Activated T-cell treated with anti-CD3 and anti-CD28 coated beads for 24 hours (primary cell): ENCODE results near the gene ARAP3.
"Not testable (repeated sequence)": the region's sequence is repeated elsewhere in the genome, so short reads cannot be mapped to it uniquely, and the experiment has no call there.

Source experiments
- DNase-seq: peaks from one replicate; pipeline ENCODE4 v3.0.0-alpha.2; 2020; ENCODE audit warnings: low read depth

ARAP3 gene, protein sequence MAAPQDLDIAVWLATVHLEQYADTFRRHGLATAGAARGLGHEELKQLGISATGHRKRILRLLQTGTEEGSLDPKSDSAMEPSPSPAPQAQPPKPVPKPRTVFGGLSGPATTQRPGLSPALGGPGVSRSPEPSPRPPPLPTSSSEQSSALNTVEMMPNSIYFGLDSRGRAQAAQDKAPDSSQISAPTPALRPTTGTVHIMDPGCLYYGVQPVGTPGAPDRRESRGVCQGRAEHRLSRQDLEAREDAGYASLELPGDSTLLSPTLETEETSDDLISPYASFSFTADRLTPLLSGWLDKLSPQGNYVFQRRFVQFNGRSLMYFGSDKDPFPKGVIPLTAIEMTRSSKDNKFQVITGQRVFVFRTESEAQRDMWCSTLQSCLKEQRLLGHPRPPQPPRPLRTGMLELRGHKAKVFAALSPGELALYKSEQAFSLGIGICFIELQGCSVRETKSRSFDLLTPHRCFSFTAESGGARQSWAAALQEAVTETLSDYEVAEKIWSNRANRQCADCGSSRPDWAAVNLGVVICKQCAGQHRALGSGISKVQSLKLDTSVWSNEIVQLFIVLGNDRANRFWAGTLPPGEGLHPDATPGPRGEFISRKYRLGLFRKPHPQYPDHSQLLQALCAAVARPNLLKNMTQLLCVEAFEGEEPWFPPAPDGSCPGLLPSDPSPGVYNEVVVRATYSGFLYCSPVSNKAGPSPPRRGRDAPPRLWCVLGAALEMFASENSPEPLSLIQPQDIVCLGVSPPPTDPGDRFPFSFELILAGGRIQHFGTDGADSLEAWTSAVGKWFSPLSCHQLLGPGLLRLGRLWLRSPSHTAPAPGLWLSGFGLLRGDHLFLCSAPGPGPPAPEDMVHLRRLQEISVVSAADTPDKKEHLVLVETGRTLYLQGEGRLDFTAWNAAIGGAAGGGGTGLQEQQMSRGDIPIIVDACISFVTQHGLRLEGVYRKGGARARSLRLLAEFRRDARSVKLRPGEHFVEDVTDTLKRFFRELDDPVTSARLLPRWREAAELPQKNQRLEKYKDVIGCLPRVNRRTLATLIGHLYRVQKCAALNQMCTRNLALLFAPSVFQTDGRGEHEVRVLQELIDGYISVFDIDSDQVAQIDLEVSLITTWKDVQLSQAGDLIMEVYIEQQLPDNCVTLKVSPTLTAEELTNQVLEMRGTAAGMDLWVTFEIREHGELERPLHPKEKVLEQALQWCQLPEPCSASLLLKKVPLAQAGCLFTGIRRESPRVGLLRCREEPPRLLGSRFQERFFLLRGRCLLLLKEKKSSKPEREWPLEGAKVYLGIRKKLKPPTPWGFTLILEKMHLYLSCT (N-terminal part only)

DNA sequence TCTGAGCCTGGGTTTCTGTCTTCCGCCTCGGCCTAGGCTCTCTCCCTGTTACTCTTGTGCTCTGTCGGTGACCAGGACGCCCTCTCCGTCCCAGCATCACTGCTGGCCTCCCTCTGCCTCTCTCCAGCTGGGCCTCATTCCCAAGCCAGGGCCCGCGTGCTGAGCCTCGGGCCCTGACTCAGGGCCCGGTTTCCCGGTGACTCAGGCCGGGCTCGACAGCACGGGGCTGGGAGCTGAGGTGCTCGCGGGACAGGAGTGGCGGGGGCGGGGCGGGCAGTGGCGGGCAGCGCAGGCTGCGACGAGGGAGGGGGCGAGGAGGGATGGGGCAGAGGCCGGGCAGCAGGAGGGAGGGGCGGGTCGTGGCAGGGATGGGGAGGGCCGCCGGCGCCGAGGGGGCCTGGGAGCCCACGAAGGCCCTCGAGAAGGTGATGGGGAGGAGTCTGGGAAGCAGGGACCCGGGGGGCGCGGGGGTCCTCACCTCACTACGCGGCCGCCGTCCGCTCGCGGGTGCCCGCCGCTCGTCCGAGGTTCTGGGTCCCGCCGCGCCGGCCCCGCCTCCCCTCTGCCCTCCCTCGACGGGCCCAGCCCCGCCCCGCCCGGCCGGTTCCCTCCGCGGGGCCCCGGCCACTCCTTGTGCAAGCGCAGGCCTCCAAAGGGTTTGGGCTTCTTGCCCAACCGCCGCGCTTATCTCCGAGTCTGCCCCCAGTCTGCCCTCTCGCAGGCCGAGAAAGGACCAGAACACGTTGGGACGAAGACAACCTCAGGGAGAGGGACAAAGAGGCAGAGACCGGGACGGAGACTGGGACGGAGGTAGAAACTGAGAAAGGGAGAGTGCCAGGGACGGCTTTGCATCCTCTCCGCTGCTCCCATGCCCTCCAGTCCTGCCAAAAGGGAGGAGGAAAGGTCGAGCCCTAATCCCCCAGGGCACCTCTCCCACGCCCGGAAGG lies at the start of gene ARAP3:
Gene ARAP3 (minus strand): TSS at position 536 of the 947 bp plus-strand sequence. CDS start 1,744 bp downstream, outside the sequence.
- DNase-seq, result no peak

DNA sequence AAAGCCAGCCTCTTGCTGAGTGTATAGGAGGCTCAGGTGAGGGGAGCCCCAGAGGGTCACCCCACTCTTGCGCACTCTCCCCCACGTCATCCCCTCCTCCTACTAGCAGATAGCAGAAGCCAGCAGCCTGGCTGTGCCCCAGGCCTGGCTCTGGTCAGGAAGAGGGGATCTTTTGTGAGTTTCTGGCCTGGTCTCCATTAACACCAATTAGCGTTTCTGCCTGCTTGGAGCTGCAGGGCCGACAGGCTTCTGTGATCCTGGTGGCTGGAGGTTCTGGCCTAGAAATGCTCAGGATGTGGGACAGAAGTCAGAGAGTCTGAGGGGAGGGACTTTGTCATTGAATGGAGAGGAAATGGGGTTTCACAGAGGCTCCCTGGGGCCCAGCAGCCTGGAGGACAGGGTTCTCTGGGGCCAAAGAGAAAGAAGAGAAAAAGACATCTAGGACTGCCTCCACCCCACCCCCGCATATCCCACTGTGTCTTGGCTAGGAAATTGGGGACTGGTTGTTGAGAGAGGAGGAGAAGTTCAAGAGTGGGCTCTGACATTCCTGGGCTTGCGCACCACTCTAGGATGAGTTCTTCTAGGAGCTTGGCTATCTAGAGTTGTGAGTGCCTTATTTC lies 47.5 kb upstream of the ARAP3 start:
- no peak for DNase-seq

DNA sequence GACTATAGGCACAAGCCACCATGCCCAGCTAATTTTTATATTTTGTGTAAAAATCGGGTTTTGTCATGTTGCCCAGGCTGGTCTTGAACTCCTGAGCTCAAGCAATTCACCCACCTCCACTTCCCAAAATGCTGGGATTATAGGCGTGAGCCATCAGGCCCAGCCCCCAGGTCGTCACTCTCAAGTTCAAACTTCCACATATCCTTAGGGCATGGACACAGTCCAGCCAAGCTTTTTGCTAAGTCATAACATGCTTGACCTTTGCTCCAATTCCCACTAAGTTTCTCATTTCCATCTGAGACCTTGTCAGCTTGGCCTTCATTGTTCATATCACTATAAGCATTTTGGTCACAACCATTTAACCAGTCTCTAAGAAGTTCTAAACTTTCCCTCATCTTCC lies 43.9 kb upstream of the ARAP3 start:
- no peak for DNase-seq

DNA sequence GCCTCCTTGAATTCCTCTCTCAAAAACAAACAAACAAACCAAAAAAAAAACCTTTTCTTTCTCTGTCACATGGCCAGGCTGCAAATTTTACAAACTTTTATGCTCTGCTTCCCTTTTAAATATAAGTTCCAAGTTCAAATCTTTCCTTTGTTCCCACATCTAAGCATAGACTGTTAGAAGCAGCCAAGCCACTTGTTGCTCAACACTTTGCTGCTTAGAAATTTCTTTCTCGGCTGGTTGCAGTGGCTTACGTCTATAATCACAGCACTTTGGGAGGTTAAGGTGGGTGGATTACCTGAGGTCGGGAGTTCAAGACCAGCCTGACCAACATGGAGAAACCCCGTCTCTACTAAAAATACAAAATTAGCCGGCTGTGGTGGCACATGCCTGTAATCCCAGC lies 43.1 kb upstream of the ARAP3 start:
- DNase-seq, result not testable (repeated sequence)

DNA sequence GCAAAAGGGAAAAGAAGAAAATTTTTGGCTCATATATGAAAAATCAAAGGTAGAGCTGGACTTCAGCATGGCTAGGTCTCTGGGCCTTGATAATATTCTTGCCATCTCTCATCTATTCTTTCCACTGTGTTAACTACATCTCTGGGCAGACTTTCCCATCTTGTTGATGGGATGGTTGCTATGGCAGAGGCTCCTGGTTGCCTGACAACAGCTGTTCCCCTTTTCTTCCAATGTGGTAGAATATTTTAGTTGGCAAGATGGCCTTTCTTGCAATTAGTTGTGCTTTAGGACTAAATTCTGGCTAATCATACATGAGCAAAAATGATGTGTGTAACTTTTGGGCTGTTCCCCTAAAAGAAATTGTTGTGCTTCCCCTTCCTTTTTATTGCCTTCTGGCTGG lies 40.2 kb upstream of the ARAP3 start:
- no peak for DNase-seq

DNA sequence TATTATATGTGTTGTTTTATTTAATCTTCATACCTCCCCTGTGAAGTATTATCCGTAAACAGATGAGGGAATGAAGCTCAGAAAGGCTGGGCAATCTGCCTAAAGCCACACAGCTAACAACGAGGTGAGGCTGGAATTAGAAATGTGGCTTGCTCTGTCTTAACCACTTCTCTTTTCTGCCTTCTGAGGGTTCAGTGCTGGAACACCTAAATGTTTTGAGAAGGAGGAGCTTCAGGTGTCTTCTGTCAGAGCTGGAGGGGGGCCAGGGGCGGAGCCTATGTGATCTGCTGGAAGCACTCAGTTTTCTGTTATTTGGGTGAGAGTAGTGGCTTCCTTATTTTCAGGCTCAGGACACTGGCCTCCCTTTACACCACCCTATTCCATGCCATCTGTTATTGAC lies 35.0 kb upstream of the ARAP3 start:
- DNase-seq, result no peak

DNA sequence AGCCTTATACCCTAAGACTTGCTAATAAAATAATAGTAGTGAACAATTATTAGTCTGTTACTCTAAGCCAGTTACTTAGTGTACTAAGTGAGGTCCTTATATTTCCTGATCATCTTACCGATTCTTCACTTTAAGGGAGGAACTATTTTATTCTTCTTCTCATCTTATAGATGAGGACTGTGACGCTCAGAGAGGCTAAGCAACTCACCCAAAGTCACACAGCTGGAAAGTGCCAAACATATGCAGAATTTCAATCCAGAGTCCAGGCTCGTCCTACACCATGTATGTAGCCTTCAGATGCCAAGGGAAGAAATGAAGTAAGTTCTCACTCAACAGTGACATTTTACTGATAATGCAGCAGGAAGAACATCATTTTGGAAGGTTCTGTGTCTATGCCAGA lies 34.4 kb upstream of the ARAP3 start:
- DNase-seq, result no peak

DNA sequence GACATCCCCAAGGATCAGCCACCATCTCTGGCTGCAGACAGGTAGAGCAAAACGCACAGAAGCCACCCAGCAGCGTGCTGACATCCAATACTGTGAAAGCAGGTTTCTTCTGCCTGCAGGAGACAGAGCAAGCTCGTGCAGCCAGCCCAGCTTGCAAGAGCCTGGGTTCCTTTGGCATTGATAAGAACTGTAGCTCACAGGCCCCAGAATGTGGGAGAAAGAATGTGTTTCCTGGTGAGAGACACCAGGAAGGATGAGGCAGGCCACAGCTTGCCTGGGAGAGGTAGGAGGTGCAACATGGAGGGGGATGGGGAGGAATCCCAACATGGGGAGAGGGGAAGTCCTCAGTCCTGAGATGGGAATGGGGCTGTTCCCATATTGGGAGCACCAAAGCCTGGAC lies 34.0 kb upstream of the ARAP3 start:
- no peak for DNase-seq

DNA sequence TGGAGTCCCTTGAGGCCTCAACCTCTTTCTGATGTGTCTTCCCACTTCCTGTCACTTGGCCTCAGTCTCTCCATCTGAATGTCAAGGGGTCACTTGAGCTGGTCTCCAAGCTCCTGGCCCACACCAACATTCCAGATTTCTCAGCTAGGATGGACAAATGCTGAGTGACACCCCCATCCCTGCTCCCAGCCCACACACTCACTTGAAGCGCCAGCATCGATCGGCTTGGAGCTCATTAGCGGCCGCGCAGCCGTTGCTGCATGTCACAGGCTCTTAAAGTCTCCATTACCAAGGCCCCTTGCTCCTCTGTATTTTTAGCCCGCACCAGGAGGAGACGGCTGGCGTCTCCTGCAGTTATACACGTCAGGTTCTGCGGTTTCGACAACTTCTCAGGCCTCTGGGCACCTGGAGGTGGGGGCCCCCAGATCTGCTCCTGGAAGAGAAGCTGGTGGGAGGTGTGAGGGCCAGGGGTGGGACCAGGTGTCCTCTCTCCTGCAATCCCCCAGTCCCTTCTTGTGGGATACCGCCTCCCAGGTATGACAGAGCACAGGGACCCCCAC lies 33.4 kb upstream of the ARAP3 start:
- DNase-seq, result no peak

DNA sequence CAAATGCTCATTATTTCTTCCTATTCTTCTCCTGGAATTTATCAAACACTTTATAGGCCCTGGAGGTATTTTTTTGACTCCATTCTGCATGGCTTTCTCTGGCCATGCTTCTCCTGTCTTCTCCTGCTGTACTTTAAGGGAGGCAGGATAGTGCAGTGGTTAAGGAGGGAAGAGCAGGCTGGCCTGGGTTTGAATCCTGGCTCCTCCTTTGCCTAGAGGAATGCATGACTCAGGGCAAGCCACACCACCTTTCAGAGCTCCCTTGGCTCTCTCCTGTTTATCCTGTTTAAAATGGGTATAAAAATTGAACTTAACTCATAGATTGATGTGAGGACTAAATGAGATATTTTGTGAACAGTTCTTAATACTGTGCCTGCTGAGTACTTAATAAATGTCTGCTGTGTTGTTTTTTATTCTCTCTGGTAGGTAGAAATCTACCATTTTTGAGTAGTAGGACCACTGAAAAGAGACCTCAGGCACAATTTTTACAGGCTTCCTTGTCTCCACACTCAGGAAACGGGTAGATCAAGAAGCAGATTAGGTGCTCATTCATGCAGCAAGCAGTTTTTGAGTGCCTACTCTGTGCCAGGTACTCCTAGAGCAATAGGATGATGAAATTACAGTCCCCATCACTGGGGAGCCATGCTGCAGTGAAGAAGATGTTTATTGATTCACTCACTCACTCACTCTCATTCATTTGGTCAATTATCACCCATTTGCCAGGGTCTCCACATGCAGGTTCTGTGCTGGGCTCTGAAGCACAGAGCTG lies 32.7 kb upstream of the ARAP3 start:
- no peak for DNase-seq

DNA sequence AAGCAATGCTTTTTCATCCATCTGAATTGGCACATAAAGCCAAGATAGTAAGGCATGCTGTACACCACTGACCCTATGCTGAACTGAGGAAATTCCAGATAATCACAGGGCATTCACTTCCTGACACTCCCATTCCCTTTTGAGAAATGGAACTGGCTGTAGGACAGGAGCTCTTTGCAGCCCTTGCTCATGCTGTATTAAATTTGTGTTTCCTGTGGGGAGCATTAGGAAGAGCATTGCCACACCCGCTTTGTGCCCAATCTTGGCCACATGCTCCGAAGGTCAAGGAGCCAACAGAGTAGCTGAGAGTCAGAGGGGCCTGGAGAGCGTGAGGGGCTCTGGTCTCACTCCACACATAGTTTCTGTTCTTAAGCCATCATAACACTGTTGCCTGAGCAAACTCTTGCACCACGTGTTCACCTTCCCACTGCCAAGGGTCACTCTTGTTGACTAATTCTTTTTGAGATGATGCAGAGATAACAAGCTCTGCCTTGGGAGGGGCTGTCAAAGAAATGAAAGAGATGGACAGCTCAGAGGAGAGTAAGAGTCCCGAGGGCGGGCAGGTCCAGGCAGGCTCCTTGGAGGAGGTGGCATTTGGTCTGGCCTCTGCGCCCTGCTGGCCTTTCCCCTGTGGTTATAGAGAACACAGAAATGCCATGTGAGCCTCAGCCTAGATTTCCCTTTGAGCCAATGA lies 31.7 kb upstream of the ARAP3 start:
- no peak for DNase-seq

DNA sequence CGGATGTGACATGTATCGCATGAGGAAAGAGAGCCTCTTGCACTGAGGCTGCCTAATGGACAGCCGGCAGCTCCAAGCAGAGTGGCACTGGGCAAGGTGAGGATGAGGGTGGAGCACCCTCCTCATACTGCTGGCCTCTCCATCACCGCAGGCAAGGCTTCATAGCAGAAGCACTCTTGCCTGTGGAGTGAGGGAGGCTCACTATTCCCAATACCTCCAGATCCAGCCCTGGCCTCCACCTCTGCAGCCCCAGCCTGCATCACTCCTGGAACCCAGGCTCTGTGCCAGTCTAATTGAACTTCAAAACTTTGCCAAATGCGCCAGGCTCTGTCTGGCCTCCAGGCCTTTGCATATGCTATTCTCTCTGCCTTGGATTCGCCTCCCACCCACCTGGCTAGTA lies 29.7 kb upstream of the ARAP3 start:
- DNase-seq, result no peak

DNA sequence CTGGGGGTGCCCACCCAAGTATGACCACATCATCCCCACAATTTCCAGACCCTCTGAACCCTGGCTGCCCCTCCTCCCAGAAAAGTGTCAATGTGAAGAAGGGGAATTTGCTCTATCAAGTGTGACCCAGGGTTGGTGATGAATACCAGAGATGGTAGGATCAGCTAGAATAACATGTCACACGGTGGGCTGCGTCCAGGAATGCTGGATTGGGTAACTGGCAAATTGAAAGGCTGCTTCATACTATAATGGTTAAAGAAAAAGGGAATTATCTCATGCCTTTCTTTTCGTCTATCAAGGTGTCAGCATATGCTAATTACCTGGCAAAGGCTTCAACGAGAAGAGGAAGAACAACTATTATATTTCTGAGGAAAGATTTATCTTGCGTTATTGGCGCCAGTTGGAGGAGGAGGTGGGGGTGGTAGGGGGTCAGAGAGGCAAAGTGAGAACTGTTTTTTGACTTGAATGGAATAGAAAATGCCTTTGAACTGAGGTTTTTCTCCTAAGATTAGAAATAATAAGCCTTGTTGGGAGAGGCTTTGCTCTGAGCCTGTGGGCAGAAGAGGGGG lies 27.8 kb upstream of the ARAP3 start:
- no peak for DNase-seq

DNA sequence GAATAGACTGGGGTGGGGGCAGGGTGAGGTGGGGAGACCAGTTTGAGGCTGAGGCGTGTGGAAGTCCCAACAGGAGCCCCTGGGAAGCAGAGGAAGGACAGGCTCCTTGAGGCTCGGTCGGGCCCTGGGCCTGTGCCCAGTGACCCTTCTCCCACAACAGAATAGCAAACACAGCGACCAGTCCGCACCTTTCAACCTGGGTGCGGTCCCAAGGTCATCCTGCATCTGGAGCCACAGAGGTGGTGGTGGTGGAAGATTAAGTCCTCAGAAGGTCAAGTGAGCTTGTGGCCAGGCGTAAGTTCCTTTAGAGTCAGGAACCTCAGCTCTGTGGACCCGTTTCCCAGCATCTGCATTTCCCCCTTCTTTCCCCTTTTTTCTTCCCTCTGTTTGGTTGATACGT lies 26.0 kb upstream of the ARAP3 start:
- DNase-seq, result no peak

DNA sequence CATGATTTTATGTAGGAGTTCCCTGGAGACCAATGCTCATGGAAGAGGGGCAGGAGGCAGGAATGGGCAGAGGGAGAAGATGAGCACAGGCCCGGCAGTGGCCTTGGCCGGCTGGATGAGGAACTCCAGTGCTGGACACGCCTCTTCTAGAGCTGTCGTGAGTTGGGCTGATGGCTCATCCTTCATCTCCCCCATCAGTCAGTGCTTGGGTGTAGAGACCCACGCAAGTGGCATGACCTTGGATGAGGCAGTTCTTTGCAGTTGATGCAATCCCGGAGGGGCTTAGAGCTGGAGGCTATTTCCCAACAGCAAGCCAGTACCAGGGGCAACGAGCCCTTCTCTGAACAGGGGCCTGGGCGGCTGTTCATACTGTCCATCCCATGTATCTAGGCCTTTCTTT lies 25.5 kb upstream of the ARAP3 start:
- no peak for DNase-seq

DNA sequence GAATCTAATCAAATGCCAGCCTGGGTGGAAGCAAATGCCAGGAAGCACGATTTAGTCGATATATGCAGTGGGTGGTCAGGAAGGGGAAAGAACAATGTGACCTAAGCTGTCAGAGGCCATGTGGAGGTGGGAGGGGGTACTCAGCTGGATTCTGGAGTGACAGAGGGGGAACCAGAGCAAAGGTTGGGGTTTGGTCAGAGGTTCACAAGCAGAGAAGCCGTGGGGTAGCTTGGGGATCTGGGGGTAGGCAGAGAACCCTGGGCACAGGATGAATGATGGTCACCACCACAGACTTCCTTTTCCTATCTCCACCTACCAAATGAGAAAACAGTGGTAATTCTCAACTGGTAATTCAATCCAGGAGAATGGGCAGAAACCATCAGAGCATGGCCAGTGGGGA lies 24.1 kb upstream of the ARAP3 start:
- DNase-seq, result no peak

DNA sequence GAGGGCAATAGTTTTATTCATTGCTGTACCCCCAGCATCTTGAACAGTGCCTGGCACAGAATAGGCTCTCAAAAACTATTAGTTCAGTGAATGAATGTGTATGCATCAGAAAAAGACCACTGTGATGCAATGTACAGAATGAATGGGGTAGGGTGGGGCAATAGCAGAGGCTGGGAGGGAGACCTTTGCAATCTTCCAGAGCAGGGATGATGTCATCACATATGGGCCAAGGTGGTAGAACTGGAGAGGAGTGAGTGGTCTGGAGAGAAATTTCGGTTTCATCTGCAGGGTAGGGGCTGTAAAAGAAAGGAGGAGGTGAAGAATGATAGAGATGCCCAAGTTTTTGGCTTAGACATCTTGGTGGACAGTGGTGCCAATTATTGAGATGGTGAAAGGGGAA lies 23.4 kb upstream of the ARAP3 start:
- DNase-seq, result no peak

DNA sequence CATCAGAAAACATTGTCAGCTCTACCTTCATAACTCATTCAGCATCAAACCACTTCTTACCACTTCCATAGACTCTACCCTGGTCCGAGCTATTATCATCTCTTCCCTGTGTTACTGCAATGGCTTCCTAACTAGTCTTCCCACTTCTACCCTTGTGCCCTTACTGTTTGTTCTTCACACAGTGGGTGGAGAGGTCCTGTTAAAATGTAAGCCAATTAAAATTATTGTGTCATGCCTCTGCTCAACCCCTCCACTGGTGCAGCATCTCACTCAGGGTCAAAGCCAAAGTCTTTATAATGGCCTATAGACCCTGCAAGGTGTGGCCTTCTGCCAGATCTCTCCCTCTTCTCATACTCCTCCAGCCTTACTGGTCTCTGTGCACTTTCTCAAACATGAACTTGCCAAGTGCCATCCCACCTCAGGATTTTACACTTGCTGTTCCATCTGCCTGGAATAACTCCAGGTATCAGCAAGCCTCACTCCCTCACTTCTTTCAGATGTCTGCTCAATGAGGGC lies 22.8 kb upstream of the ARAP3 start:
- DNase-seq, result no peak
